Mammary epithelial cell (primary cell): Measurements from ENCODE around the gene C2orf72.

Experiments used
- EZH2 ChIP-seq: IDR thresholded peaks from 2 replicates; pipeline ENCODE4 v1.6.1; 2012; ENCODE audit warnings: low read length, inconsistent platforms, borderline replicate concordance
- TF ChIP-seq, protein P1 (sequence below), 2 donors: IDR thresholded peaks in 1 of 2; conservative IDR thresholded peaks in 1 of 2; 2 replicates each; pipeline ENCODE4 v1.5.1; 2011 to 2012; ENCODE audit warnings: inconsistent platforms in 2 of 2, low read length in 2 of 2, mild to moderate bottlenecking in 2 of 2, control low read depth in 1 of 2, low read depth in 1 of 2; ENCODE audit not compliant: insufficient read depth in 1 of 2; ENCODE audit errors: extremely low read depth in 1 of 2

DNA sequence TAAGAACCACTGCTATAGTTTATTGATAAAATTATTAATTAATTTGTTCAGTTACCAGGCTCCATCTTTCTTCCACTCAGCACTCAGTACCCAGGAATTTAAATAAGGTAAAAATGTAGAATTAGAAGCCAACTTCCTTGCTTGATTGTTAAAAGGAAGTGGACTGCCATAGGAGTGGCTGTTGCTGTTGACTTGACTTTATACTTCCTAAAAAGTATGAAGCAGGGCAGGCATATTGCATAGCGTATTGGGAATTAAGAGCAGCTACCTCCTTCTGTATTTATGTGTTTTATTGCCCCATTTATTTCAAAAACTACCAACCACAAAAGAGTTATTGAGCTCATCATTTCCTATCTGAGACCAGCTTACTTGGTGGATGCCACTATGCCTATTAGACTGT, 47.2 kb downstream of the C2orf72 start:
- TF ChIP-seq, protein P1, sequence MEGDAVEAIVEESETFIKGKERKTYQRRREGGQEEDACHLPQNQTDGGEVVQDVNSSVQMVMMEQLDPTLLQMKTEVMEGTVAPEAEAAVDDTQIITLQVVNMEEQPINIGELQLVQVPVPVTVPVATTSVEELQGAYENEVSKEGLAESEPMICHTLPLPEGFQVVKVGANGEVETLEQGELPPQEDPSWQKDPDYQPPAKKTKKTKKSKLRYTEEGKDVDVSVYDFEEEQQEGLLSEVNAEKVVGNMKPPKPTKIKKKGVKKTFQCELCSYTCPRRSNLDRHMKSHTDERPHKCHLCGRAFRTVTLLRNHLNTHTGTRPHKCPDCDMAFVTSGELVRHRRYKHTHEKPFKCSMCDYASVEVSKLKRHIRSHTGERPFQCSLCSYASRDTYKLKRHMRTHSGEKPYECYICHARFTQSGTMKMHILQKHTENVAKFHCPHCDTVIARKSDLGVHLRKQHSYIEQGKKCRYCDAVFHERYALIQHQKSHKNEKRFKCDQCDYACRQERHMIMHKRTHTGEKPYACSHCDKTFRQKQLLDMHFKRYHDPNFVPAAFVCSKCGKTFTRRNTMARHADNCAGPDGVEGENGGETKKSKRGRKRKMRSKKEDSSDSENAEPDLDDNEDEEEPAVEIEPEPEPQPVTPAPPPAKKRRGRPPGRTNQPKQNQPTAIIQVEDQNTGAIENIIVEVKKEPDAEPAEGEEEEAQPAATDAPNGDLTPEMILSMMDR (conservative IDR thresholded peaks at IDR 0.05 in 1 of 2, IDR thresholded peaks at IDR 0.05 in 1 of 2; ENCODE audit: extremely low read depth in 1 of 2, insufficient read depth in 1 of 2, low read depth in 1 of 2, low read length in 2 of 2): no peak
- no peak for TF ChIP-seq EZH2
